ENCODE data around the gene RHO.

The RHO gene

DNA sequence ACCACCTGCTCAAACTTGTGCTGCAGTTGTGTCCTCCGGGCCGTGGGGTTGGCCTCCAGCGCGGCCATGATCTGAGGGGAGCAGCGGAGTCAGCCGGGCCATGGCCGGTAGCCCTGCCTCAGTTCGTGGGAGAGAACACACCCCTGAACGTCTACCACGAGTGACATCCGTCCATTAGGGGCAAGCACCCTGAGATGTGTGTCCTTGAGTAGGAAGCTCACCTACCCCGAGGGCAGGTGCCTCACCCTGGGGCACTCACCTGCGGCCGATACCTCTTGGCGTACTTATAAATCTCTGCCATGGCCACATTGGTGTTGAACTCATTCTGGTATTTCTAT is 27.9 kb downstream of the RHO start:
- CTCF ChIA-PET: no interaction called here
- no peak for TF ChIP-seq SUZ12 (IDR thresholded peaks at IDR 0.05)
- TF ChIP-seq, protein P1, sequence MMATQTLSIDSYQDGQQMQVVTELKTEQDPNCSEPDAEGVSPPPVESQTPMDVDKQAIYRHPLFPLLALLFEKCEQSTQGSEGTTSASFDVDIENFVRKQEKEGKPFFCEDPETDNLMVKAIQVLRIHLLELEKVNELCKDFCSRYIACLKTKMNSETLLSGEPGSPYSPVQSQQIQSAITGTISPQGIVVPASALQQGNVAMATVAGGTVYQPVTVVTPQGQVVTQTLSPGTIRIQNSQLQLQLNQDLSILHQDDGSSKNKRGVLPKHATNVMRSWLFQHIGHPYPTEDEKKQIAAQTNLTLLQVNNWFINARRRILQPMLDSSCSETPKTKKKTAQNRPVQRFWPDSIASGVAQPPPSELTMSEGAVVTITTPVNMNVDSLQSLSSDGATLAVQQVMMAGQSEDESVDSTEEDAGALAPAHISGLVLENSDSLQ (IDR thresholded peaks at IDR 0.05): no peak
- POLR2A ChIA-PET: no interaction called here
- DNase-seq (ENCODE audit: extremely low spot score): no peak

- ChIA-PET POLR2A (no interaction called here), CTCF (interaction anchor here (1.0 kb wide), 1 partner anchor 67 kb away, joined by 3 read pairs; no protein-coding TSS in a partner anchor)
- no peak for DNase-seq (ENCODE audit: extremely low spot score)
- no peak for TF ChIP-seq BHLHE40 (IDR thresholded peaks at IDR 0.05; ENCODE audit: borderline replicate concordance)
- no peak for TF ChIP-seq ZNF384 (IDR thresholded peaks at IDR 0.05)
- no peak for TF ChIP-seq L3MBTL2 (conservative IDR thresholded peaks at IDR 0.05)
- no peak for TF ChIP-seq TARDBP (IDR thresholded peaks at IDR 0.05)
- no peak for TF ChIP-seq NFRKB (IDR thresholded peaks at IDR 0.05)
- TF ChIP-seq SP1 (IDR thresholded peaks at IDR 0.05): no peak
- TF ChIP-seq CTBP1 (IDR thresholded peaks at IDR 0.05; ENCODE audit: borderline replicate concordance): no peak
- TF ChIP-seq, protein P1 (IDR thresholded peaks at IDR 0.05): no peak
- no peak for TF ChIP-seq FOXA1 (IDR thresholded peaks at IDR 0.05)
- TF ChIP-seq LEF1 (IDR thresholded peaks at IDR 0.05; ENCODE audit: borderline replicate concordance): no peak
- TF ChIP-seq HDGF (IDR thresholded peaks at IDR 0.05; ENCODE audit: borderline replicate concordance): no peak
- TF ChIP-seq FOXM1 (IDR thresholded peaks at IDR 0.05; ENCODE audit: borderline replicate concordance): no peak
Measured at GRCh38 chr3:129556890-129557547, 28.6 kb downstream of the RHO start.

- TF ChIP-seq CTBP1 (IDR thresholded peaks at IDR 0.05; ENCODE audit: borderline replicate concordance) (no peak), LEF1 (IDR thresholded peaks at IDR 0.05; ENCODE audit: borderline replicate concordance) (no peak), NFRKB (IDR thresholded peaks at IDR 0.05) (no peak), SP1 (IDR thresholded peaks at IDR 0.05) (no peak), BHLHE40 (IDR thresholded peaks at IDR 0.05; ENCODE audit: borderline replicate concordance) (no peak), ARNT (IDR thresholded peaks at IDR 0.05) (no peak), FOXA1 (IDR thresholded peaks at IDR 0.05) (no peak), HDGF (IDR thresholded peaks at IDR 0.05; ENCODE audit: borderline replicate concordance) (no peak)
- no peak for DNase-seq (ENCODE audit: extremely low spot score)
- ChIA-PET POLR2A (no interaction called here), CTCF (interaction anchor here (1.0 kb wide), 1 partner anchor 67 kb away, joined by 3 read pairs; no protein-coding TSS in a partner anchor)
Measured at GRCh38 chr3:129557548-129557894, 29.1 kb downstream of the RHO start.

DNA sequence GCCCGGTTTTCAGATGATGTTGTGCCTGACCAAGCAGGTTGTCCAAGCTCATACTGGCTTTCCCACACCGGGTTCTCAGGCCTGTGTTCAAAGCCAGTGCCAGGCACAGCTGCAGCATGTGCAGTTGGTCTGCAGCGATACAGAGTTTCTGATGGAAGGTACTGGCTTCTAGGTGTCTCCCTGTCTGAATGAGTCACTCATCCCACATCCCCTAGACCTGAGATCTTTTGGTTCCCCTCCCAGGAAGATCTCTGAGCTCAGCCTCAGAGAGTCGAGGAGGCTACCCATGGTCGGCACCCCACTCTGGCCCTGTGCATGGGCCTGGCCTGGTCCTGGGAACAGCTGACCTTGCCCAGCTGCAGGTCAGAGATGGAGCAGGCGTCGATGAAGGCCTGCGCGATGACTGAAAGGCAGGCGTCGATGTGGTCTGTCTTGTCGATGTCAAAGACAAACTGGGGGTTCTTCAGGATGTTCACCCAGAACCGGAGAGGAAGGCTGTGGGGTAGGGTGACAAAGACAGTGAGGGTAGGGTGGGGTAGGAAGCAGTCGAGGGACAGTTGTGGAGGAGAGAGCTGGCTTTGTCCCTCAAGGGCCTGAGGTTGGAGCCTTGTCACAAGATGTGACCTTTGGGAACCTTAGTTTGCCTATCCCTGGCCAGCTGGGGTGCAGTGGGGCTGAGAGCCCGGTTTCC is 29.8 kb downstream of the RHO start:
- CTCF ChIA-PET: interaction anchor here (1.0 kb wide), 1 partner anchor 68 kb away, joined by 3 read pairs; no protein-coding TSS in a partner anchor
- TF ChIP-seq FOXK2 (IDR thresholded peaks at IDR 0.05) (no peak), SUZ12 (IDR thresholded peaks at IDR 0.05) (no peak), CTBP1 (IDR thresholded peaks at IDR 0.05; ENCODE audit: borderline replicate concordance) (no peak), L3MBTL2 (conservative IDR thresholded peaks at IDR 0.05) (no peak)
- TF ChIP-seq, protein P1 (IDR thresholded peaks at IDR 0.05): no peak
- POLR2A ChIA-PET: no interaction called here
- no peak for DNase-seq (ENCODE audit: extremely low spot score)

DNA sequence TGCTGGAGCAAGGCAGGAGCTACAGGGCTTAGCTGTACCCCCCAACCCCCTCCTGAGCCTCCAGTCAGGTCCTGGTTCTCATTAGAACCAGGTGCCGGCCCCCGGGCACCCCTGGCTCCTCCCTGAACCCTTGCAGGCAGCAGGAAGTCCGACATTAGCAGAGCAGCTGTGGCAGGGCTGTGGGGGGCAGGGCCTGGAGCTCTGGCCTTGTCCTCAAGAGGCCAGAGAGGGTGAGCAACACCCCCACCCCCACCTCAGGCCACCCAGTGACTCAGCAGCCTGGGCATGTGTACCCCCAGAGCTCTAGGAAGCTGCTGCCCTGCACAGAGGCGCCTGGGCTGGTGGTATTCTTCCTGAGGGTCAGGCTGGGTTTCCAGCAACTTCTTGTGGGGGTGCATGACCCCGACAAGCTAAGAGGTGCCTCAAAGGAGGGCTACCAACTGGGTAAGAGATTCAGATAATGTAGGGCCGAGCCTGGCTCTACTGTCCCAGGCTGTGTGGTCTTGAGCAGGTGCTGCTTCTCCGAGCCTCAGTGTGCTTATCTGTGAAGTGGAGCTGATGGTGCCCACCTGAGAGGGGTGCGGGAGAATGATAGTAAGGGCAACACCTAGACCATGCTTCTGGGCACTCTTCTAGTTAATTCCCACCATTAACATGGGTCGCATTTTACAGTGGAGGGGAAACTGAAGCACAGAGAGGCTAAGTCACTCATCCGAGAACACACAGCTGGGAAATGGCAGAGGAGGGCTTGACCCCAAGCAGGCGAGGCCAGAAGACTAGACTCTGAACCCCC is 30.5 kb downstream of the RHO start:
- TF ChIP-seq FOXM1 (IDR thresholded peaks at IDR 0.05; ENCODE audit: borderline replicate concordance): no peak
- no peak for TF ChIP-seq HDGF (IDR thresholded peaks at IDR 0.05; ENCODE audit: borderline replicate concordance)
- TF ChIP-seq FOXA1 (IDR thresholded peaks at IDR 0.05): no peak
- TF ChIP-seq ARNT (IDR thresholded peaks at IDR 0.05): no peak
- TF ChIP-seq TARDBP (IDR thresholded peaks at IDR 0.05): no peak
- POLR2A ChIA-PET: no interaction called here
- CTCF ChIA-PET: no interaction called here
- no peak for DNase-seq (ENCODE audit: extremely low spot score)

DNA sequence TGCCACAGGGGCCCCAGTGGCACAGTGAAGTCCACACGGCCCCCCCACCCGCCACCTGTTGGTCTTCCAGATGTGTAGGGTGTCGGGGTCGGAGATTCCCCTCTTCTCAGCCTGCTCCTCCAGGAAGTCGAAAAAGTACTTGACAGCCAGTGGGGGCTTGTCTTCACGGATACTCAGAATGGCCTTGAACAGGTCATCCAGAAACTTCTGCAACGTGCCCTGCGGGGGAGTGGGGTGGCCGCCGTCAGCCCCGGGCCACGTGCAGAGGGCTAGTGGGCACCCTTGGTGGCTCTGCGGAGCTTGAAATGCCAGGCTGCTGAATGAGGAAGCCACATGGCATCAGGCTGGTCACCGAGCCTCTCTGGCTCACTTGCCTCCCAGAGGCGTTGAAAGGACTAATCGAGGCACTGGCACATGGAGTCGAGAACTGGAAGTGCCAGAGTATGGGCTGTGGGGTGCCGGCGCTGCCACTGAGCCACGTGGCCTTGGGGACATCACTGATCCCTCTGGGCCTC is 31.2 kb downstream of the RHO start:
- ChIA-PET CTCF (no interaction called here), POLR2A (no interaction called here)
- no peak for TF ChIP-seq SUZ12 (IDR thresholded peaks at IDR 0.05)
- TF ChIP-seq HDGF (IDR thresholded peaks at IDR 0.05; ENCODE audit: borderline replicate concordance): no peak
- TF ChIP-seq FOXA1 (IDR thresholded peaks at IDR 0.05): no peak
- TF ChIP-seq ZNF384 (IDR thresholded peaks at IDR 0.05): no peak
- no peak for TF ChIP-seq ELF4 (IDR thresholded peaks at IDR 0.05)
- TF ChIP-seq ARNT (IDR thresholded peaks at IDR 0.05): no peak
- TF ChIP-seq FOXK2 (IDR thresholded peaks at IDR 0.05): no peak
- no peak for TF ChIP-seq CTBP1 (IDR thresholded peaks at IDR 0.05; ENCODE audit: borderline replicate concordance)
- TF ChIP-seq, protein P1 (IDR thresholded peaks at IDR 0.05): no peak
- TF ChIP-seq SP1 (IDR thresholded peaks at IDR 0.05): no peak
- no peak for TF ChIP-seq FOXM1 (IDR thresholded peaks at IDR 0.05; ENCODE audit: borderline replicate concordance)
- no peak for TF ChIP-seq L3MBTL2 (conservative IDR thresholded peaks at IDR 0.05)
- no peak for TF ChIP-seq TARDBP (IDR thresholded peaks at IDR 0.05)
- no peak for DNase-seq (ENCODE audit: extremely low spot score)
